ENCODE results near the gene ZNF501.

- TF ChIP-seq EZH2 (IDR thresholded peaks at IDR 0.05; ENCODE audit: borderline replicate concordance, low read depth, low read length, severe bottlenecking) (no peak), CTCF (IDR thresholded peaks at IDR 0.05; ENCODE audit: extremely low read depth in 1 of 2, insufficient read depth in 1 of 2, low read depth in 1 of 2, low read length in 2 of 2) (no peak), POLR2AphosphoS5 (IDR thresholded peaks at IDR 0.05; ENCODE audit: insufficient read depth, low read depth, low read length) (no peak), POLR2A (IDR thresholded peaks at IDR 0.05; ENCODE audit: low read depth, low read length) (no peak), JUN (IDR thresholded peaks at IDR 0.05; ENCODE audit: borderline replicate concordance, insufficient read depth, insufficient read length, low read depth) (no peak), FOS (IDR thresholded peaks at IDR 0.05; ENCODE audit: borderline replicate concordance, insufficient read depth, low read length) (no peak), MAX (IDR thresholded peaks at IDR 0.05; ENCODE audit: insufficient read depth, insufficient read length) (no peak), MYC (IDR thresholded peaks at IDR 0.05; ENCODE audit: low read depth, low read length) (no peak)
Observed at GRCh38 chr3:44762690-44763089, 33.3 kb downstream of the ZNF501 start.

Data from endothelial cell of umbilical vein (primary cell).